Stimulated activated CD8-positive, alpha-beta memory T cell treated with anti-CD3 and anti-CD28 coated beads, Interleukin-7, amount 100 ng/mL, for 48 hours (primary cell): ENCODE measurements around the gene PCSK9.

Source experiments
- DNase-seq, 2 donors: peaks; one replicate each; pipeline ENCODE4 v3.0.0-alpha.2; 2020; ENCODE audit warnings: low read depth in 1 of 2; ENCODE audit errors: extremely low read depth in 1 of 2

PCSK9 gene

GRCh38 chr1:55043011-55043410 is 3.7 kb downstream of the PCSK9 start:
- no peak for DNase-seq

DNA sequence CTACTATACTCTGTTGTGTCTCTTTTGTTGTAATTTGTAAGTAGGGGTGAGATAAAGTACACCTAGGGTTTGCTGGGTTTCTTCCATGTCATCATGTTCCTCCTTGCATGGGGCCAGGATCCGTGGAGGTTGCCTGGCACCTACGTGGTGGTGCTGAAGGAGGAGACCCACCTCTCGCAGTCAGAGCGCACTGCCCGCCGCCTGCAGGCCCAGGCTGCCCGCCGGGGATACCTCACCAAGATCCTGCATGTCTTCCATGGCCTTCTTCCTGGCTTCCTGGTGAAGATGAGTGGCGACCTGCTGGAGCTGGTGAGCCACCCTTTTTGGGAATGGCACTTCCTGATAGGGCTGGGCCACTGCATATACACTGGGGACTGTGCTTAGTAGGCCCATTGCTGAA is 4.4 kb downstream of the PCSK9 start:
- DNase-seq = no peak

- no peak for DNase-seq
Observed at GRCh38 chr1:55044617-55045397, 5.5 kb downstream of the PCSK9 start.

DNA sequence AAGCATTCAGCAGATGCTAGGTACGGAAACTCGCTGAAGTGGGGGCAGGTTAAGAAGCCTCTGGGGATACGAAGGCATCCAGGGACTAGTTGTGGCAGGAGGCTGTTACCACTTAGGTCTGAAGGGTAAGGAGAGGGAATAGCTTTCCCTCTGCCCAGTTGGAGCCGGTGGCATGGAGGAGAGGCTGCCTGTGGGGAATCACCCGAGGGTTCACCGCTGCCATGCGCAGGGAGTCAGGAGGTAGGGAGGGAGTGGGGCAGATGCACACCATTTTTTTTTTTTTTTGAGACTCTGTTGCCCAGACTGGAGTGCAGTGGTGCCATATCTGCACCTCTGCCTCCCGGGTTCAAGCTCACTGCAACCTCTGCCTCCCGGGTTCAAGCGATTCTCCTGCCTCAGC is 6.1 kb downstream of the PCSK9 start:
- DNase-seq = no peak

GRCh38 chr1:55046871-55047270 is 7.5 kb downstream of the PCSK9 start:
- DNase-seq = no peak

DNA sequence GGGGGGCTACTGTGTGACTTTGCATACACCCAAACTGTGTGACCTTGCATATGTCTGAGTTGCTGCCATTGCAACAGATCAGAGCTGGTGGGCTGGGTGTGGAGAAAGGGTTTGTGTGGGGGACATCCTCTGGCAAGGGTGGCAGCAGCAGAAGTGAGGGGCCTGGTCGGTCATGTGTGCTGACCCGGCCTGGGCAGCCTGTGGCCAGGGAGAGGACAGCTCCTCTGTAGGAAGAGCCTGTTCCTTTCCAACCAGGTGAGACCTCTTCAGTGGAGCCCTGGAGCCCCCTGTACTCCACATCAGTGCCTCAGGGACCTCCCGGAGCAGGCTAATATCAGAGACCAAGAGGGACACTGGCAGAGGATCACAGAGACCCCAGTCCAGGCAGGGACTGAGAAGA is 8.3 kb downstream of the PCSK9 start:
- no peak for DNase-seq

DNA sequence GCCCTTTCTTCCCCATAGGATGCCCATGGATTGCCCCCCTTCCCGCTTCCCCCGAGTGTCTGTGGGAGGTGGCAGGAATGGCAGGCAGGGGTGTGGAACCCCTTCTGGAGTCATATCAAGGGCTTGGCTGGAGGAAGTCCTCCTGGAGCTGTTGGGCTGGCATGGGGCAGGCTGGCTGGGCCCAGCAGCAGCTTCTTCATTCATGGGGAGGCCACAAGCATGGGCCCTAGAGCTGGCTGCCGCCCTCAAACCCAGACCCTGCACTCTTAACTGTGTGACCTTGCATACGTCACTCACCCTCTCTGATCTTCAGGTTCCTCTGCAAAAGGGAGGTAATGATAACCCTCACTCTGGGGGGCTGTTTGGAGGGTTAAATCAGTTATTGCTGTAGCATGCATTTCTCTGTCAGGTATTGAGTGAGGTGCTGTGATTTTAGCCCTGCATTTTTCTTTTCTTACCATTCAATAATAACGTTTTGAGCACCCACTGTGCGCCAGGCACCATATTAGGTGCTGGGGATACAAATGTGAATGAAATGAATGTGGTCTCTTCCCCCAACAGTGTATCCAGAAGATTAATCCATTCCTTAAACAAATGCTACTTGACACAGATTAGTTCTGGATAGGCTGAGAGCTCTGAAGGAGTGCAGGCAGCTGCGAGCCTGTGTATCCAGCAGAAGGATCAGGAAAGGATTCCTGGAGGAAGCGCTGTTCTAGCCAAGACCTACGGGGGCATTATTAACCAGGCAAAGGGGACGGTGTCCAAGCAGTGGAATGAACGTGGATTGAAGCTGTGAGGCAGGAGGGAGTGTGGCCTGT is 9.3 kb downstream of the PCSK9 start:
- DNase-seq = no peak

DNA sequence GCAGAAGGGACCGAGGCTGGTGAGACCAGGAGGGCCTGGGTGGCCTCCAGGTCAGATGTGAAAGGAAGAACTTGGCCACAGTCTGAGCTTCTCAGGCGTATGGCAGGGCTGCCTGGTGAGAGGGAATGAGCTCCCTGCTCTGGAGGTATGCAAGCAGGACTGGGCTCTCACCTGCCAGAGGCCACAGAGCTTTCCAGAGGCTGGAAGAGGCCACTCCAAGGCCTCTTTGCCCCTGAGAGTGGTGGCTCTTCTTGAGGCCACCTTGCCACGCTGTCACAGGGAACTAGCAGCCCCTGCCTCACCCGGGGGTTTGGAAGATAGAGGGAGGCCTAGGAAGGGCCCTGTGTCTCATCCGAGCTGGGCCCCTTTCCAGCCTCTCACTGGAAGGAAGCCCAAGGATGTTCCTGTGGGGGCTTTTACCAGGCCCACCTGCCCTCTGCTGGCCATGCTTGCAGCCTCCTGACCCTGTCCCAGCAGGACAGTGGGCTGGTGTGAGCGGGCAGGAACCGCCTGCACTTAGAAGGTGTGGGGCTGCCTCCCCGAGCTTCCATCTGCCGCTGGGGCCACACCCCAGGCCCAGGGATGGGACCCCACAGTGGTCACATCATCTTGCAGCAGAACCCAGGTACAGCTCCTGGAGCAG is 10.0 kb downstream of the PCSK9 start:
- DNase-seq = no peak

DNA sequence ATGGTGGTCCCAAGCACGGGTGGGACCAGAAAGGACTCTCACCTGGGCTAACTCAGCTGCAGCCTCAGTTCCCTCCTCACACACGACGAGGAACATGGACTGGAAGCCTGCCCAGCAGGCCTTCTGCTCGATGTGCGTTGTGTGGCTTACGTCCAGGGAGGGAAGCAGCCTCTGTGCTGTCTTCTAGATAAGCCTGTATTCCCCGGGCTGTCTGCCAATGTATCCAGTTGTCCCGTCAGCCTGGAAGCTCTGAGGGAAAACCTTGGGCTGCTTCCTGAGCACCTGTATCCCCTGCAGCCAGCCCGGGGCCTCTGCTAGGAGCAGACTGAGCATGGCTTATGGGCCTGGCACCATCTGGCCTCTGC is 10.5 kb downstream of the PCSK9 start:
- no peak for DNase-seq

GRCh38 chr1:55050283-55050682 is 10.9 kb downstream of the PCSK9 start:
- DNase-seq = no peak

DNA sequence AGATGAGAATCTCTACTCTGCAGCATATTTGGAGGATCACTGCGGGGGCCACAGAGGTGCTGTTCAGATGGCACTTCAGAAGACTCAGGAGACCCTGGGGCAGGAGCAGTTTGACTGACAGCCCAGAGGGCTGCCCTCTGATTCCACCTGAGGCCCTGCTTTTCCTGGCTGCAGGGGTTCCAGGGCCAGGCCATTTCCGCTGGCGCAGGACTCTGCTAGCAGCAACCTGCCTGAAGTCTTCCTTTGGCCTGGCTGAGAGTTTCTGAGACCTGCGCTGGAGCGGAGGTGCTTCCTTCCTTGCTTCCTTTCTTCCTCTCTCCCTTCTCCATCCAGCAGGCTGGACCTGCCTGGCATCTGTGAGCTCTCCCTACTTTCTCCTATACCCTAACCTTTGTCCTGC is 11.8 kb downstream of the PCSK9 start:
- no peak for DNase-seq

GRCh38 chr1:55051621-55052020 is 12.3 kb downstream of the PCSK9 start:
- no peak for DNase-seq

DNA sequence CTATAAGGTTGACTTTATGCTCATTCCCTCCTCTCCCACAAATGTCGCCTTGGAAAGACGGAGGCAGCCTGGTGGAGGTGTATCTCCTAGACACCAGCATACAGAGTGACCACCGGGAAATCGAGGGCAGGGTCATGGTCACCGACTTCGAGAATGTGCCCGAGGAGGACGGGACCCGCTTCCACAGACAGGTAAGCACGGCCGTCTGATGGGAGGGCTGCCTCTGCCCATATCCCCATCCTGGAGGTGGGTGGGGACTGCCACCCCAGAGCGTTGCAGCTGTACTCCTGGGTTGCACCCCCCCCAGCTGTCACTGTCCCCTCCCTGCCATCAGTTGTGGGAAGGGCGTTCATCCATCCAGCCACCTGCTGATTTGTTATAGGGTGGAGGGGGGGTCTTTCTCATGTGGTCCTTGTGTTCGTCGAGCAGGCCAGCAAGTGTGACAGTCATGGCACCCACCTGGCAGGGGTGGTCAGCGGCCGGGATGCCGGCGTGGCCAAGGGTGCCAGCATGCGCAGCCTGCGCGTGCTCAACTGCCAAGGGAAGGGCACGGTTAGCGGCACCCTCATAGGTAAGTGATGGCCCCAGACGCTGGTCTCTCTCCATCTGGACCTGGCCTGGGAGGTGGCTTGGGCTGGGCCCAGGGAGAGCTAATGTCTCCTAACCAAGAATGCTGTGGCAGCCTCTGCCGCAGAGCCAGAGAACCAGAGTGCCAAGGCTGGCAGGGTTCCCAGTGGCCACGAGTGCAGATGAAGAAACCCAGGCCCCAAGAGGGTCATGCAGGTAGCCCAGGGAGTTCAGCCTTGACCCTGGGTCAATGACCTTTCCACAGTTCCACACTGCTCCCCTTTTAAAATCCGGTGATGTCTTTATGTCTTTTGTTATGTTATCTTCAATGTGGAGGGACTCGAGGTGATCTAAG is 13.1 kb downstream of the PCSK9 start:
- DNase-seq = no peak

DNA sequence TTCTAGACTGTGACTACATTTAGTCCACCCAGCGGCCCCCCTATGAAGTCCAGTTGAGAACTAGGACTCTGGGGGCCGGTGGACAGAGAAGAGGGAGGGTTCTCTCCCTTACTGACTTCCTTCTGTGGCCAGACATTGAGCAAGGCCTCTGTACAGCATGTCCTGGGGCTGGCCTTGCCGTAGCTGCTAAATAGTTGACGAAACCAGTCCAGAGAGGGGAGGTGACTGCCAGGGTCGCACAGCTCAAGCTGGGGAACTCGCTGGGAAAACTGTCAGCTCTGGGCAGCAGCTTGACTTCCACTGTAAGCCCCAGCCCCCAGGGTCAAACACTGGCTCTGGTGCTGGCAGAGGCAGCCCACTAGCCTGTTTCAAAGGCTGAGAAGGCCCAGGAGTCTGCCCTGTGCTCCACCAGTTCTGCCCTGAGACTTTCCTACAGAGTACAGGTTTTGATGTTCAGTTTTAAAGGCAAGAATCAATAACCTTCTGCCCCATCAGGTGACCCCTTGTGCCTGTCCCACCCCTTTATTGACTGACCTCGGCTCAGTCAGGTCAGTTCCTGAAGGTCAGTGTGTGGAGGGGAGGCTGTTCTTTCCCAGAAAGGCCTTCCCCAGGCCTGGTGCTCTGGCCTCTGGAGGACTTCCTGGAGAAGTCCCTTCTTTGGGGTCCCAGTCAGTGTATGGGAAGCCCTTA is 14.1 kb downstream of the PCSK9 start:
- DNase-seq = no peak

- DNase-seq = no peak
Observed at GRCh38 chr1:55054396-55054795, 15.0 kb downstream of the PCSK9 start.

DNA sequence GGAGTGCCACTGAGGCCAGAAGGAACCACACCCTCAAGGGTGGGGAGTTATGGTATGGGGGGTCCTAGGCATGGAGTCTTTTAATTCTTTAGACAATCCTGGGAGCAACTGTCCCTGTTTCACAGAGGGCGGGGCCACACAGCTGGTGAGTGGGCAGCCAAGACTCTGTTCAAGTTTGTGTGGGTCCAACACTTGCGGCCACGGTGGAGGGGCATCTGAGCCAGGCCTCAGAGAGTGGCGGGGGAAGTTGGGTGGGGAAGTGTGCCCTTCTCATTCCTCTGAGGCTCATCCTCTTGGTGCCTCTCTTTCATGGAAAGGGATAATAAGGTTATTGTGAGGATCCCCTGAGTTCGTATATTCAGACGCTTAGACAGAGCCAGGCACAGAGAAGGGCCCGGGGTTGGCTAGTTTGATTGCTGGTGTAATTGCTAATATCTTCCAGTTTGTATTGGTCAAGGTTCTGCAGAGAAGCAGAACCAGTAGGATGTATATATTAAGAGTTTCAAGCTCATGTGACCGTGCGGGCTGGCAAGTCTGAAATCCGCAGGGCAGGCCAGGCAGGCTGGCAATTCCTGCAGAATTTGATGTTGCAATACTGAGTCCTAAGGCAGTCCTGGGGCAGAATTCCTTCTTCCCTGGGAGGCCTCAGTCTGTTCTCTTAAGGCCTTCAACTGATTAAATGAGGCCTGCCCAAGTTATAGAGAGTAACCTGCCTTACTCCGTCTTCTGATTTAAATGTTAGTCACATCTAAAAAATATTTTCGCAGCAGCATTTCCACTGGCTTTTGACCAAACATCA is 15.9 kb downstream of the PCSK9 start:
- no peak for DNase-seq

DNA sequence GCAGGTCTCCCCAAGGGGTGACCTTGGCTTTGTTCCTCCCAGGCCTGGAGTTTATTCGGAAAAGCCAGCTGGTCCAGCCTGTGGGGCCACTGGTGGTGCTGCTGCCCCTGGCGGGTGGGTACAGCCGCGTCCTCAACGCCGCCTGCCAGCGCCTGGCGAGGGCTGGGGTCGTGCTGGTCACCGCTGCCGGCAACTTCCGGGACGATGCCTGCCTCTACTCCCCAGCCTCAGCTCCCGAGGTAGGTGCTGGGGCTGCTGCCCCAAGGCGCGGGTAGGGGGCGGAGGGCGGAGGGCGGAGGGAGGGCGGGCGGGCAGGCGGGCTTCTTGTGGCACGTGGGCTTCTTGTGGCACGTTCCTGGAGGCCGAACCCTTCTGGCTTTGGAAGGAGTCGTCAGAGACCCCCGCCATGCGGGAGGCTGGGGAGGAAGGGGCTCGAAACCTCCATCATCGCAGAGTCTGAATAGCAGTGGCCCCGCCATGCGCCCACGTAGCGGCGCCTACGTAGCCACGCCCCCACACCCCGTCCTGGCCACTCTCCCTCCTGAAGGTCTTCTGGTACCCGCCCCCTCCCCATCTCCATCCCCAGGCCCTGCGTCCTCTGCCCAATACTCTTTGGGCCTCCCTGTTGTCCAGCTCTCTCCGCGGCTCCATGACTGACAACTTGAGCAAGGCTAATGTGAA is 16.7 kb downstream of the PCSK9 start:
- DNase-seq = no peak

GRCh38 chr1:55056632-55056992 is 17.3 kb downstream of the PCSK9 start:
- no peak for DNase-seq
